GM19099 (cell line): ENCODE measurements around the gene SLC6A6.

ENCODE experiments used
- POLR2A ChIP-seq: IDR thresholded peaks from 3 replicates; pipeline ENCODE4 v1.6.1; 2011; ENCODE audit warnings: low read depth; ENCODE audit not compliant: insufficient read length; ENCODE audit errors: extremely low read depth

The SLC6A6 gene

GRCh38 chr3:14404186-14404585 is 1.8 kb downstream of the SLC6A6 start:
- no peak for TF ChIP-seq POLR2A

GRCh38 chr3:14404631-14405359 is 2.4 kb downstream of the SLC6A6 start:
- TF ChIP-seq POLR2A = no peak

DNA sequence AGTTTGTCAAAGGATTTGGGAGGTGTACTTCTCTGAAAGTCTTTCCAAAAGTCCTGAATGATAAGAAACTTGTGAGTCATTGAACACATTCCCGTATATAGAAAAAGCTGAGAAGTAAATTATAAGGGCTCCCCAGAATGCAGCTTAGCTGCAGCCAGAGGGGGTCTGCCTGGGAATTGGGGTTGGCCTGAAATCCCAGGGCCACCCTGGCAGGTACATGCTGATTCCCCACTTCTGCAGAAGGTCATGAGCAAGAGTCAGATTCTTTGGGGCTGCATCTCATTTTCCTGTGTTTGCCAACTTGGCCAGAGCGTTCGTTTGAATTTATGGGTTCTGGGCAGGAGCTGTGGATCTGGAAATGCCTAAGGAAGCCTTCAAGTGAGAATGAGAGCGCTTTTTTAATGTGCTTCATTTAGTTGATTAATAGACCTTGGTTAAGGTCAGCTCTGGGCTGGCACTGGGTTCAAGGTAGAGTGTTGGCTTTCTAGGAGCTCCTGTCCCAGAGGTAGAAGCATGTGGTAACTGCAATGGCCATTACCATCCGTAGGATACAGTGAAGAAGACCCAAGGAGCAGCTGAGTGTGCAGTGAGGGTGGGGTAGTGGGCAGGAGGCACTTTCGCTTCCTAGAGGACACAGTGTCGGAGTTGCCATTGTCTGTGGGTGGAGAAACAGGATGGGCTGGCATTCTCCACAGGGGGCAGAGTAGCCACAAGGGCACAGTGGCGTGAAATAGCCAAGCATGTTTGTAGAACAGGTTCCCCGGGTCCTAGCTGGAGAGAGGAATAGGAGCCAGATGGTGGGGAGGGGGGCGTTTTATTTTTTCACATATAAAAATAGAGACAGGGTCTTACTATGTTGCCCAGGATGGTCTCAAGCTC is 3.2 kb downstream of the SLC6A6 start:
- TF ChIP-seq POLR2A = no peak

DNA sequence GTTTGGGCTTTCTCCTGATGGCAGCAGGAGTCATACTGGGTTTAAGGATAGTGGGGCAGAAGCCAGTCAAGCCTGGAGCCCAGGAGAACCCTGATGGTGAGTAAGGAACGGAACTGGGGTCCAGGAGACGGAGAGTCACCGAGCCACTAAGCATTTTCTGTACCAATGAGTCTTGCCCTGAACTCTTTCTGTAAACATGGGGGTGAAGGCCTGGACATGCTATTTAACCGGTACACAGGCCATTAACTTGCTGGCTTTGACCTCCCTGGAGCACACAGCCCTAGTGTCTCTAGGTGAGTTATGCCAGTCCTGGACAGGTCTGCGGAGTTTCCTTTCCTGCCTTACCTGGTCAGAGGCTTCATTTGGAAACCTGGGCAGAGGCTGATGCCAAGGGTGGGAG is 3.9 kb downstream of the SLC6A6 start:
- no peak for TF ChIP-seq POLR2A

GRCh38 chr3:14406766-14407165 is 4.4 kb downstream of the SLC6A6 start:
- no peak for TF ChIP-seq POLR2A

GRCh38 chr3:14407203-14407602 is 4.8 kb downstream of the SLC6A6 start:
- TF ChIP-seq POLR2A = no peak

- TF ChIP-seq POLR2A = no peak
These were observed 7.7 kb downstream of the SLC6A6 start for GRCh38 chr3:14410106-14410502.

DNA sequence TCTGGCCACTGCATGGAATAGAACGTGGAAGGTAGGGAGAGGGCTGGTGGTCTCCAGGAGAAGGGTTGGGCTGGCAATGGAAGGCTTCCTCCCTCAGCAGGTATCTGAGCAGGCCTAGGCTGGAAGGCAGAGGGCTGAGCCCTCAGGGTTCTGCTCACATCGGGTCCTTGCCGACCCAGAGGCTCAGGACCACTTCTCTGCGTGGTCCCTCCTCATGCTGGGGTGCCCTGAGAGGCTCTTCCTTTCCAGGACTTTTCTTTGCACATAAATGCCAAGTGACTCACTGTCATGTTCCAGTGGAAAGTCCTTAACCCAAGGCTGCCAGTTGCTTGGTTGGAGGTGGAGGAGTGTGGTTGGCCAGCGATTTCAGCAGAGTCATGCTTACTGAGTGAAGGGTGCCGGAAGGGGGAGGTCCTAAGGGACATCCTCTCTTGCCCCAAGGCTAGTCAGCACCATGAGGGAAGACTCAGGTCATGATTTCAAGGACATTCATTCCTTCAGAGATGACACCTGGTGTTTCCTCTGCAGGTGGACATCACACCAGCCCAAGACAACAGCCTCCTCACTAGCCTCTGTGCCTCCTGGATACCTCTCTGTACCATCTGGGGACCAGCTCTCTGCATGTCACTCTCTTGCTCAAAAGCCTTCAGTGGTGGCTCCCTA is 8.2 kb downstream of the SLC6A6 start:
- TF ChIP-seq POLR2A = no peak

DNA sequence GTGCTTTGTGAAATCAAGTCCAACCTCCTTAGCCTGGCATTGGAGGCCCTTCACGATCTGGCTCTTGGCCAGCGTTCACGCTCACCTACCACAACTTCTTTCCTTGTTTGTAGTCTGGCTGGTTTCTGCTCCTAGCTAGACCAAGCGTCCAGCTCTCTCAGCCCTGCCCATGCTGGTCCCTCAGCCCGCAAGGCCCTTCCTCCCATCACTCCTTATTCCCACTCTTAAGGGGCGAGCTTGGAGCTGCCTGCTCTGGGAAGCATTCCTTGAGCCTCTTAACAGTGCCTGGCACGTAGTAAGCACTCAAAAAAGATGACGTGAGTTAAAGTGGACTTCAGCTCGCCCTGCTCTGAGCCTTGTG is 8.7 kb downstream of the SLC6A6 start:
- no peak for TF ChIP-seq POLR2A

DNA sequence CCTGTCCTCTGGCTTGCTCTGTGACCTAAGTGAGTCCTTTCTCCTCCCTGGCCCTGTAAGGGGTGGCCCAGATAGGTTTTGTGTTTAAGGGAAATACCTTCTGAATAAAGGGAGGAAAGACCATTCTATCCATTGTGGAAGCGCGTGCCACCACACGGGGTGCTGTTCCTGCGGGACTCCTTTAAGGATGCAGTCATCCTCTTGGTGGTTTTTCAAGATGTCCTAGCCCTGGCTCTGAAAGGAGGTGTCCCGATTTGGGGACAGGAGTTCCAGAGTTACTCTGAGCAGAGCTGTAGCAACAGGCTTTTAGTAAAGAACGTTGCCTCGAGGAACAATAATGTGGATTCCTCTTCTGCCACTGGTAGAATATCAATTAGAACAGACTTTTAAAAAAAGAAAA is 9.6 kb downstream of the SLC6A6 start:
- TF ChIP-seq POLR2A = no peak

GRCh38 chr3:14412831-14413380 is 10.5 kb downstream of the SLC6A6 start:
- no peak for TF ChIP-seq POLR2A

GRCh38 chr3:14413381-14414071 is 11.1 kb downstream of the SLC6A6 start:
- TF ChIP-seq POLR2A = no peak

DNA sequence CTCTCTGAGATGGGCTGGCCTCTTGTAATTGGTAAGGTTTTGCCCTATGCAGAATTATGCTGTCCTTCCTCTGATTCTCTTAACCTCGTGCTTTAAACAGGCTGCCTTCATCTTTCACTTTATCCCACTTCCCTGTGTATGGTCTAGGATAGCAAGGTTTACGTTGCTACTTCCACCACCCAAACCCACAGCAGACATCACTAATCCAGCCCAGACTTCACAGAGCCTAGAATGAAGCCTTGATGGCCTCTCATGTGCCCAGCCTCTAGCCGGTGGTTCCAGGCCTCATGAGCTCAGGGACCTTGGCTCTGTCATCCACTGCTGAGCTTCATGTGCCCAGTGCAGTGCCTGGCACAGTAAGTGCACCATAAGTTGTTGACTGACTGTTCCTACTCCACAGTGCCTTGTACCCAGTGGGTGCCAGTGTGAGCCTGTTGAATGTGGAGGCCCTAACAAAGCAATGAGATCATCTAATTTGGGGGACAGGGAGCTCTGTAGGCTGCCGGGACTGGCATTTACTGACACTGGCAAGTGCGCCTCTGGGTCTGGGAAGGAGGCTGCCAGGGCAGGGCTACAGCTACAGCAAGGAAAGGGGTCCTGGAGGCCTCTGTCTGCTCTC is 12.5 kb downstream of the SLC6A6 start:
- no peak for TF ChIP-seq POLR2A

DNA sequence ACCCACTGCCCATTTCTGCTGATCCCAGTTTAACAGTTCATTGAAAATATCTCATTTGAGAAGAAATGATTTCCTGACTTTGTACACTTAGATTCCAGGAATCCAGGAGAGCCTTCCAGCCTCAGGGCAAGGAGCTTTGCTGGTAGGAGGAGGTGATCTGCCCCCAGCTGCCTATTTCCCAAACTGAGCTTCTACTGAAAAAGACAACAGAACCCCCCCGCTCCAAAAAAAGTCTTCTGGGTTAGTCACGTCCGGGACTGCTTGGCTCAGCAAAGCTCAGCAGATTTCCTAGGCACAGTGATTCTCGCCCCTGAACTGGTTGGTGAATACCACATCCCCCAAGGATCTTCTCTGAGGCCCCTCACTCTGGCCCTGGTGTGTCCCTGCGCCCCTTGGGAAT is 13.1 kb downstream of the SLC6A6 start:
- no peak for TF ChIP-seq POLR2A
